Measurements from ENCODE around the gene C2CD4B. TPM values are rescaled to one million over a fixed set of nuclear protein-coding genes. Genes with fewer than 3 reads are reported as not detected.
A peak's percentile ranks its signal among the peaks of the same experiment; 100 is the strongest.

The C2CD4B gene
- total RNA-seq, 1 donor = not detected

DNA sequence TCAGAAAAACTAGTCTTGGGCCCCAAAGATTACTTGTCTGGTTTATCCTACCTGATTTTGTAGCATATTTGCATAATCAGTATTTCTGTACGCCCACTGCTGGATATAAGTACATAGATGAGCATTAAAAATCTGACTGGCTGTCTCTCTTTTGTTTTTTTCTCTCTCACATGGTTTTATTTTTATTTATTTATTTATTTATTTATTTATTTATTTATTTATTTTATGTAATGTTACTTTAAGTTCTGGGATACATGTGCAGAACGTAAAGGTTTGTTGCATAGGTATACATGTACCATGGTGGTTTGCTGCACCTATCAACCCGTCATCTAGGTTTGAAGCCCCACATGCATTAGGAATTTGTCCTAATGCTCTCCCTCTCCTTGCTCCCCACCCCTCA, 31.9 kb downstream of the C2CD4B start:
- H2AFZ ChIP-seq (ENCODE audit: low read length) = no peak overlapping the region
- no peak overlapping the region for H3K27ac ChIP-seq (ENCODE audit: low read depth, low read length)
- no peak for DNase-seq (ENCODE audit: insufficient read length, low spot score, missing footprints)
- H3K4me1 ChIP-seq (ENCODE audit: insufficient read depth, low read length) = peaks cover 17% of the 10 kb centered on the region
- no peaks in the 10 kb centered on the region for H3K36me3 ChIP-seq (ENCODE audit: insufficient read depth, low read length)
- no peaks in the 10 kb centered on the region for H4K20me1 ChIP-seq (ENCODE audit: insufficient read depth, low read length)
- no peaks in the 10 kb centered on the region for H3K27me3 ChIP-seq (ENCODE audit: insufficient read depth, low read length)
- no peaks in the 10 kb centered on the region for H3K79me2 ChIP-seq (ENCODE audit: insufficient read depth, low read length)
- no peak overlapping the region for H3K4me3 ChIP-seq (ENCODE audit: insufficient read depth, low read length)
- no peaks in the 10 kb centered on the region for H3K9me3 ChIP-seq (ENCODE audit: low read depth, low read length)
- no peak overlapping the region for H3K4me2 ChIP-seq (ENCODE audit: insufficient read depth, low read length)
- TF ChIP-seq, protein P1, sequence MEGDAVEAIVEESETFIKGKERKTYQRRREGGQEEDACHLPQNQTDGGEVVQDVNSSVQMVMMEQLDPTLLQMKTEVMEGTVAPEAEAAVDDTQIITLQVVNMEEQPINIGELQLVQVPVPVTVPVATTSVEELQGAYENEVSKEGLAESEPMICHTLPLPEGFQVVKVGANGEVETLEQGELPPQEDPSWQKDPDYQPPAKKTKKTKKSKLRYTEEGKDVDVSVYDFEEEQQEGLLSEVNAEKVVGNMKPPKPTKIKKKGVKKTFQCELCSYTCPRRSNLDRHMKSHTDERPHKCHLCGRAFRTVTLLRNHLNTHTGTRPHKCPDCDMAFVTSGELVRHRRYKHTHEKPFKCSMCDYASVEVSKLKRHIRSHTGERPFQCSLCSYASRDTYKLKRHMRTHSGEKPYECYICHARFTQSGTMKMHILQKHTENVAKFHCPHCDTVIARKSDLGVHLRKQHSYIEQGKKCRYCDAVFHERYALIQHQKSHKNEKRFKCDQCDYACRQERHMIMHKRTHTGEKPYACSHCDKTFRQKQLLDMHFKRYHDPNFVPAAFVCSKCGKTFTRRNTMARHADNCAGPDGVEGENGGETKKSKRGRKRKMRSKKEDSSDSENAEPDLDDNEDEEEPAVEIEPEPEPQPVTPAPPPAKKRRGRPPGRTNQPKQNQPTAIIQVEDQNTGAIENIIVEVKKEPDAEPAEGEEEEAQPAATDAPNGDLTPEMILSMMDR (IDR thresholded peaks at IDR 0.05; ENCODE audit: extremely low read depth, low read depth, low read length) = no peak

DNA sequence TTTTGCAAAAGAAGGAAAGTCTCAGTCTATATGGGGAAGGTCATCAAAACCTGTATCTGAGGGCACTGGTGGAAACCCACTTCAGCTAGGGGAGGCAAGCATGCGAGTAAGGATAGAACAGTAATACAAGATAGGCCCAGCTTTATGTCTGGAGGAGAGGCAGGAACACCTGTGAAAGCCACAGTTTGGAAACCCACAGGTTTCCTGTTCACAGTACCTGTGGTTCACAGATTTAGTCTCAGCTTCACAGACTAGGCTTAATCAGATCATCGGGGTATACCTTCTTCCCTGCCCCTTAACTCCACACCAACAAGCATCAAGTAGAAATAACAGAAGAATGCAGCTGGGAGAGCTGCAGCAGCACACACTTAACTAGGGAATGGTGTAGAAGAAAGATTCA, 36.2 kb downstream of the C2CD4B start:
- no peaks in the 10 kb centered on the region for H4K20me1 ChIP-seq (ENCODE audit: insufficient read depth, low read length)
- H3K27ac ChIP-seq (ENCODE audit: low read depth, low read length) = no peak overlapping the region
- H2AFZ ChIP-seq (ENCODE audit: low read length) = no peak overlapping the region
- DNase-seq (ENCODE audit: insufficient read length, low spot score, missing footprints) = no peak
- no peak overlapping the region for H3K4me3 ChIP-seq (ENCODE audit: insufficient read depth, low read length)
- H3K79me2 ChIP-seq (ENCODE audit: insufficient read depth, low read length) = no peaks in the 10 kb centered on the region
- H3K27me3 ChIP-seq (ENCODE audit: insufficient read depth, low read length) = peaks cover 3% of the 10 kb centered on the region
- H3K9me3 ChIP-seq (ENCODE audit: low read depth, low read length) = no peaks in the 10 kb centered on the region
- no peaks in the 10 kb centered on the region for H3K36me3 ChIP-seq (ENCODE audit: insufficient read depth, low read length)
- TF ChIP-seq, protein P1 (IDR thresholded peaks at IDR 0.05; ENCODE audit: extremely low read depth, low read depth, low read length) = no peak
- peaks cover 3% of the 10 kb centered on the region for H3K4me1 ChIP-seq (ENCODE audit: insufficient read depth, low read length)
- H3K4me2 ChIP-seq (ENCODE audit: insufficient read depth, low read length) = no peak overlapping the region

DNA sequence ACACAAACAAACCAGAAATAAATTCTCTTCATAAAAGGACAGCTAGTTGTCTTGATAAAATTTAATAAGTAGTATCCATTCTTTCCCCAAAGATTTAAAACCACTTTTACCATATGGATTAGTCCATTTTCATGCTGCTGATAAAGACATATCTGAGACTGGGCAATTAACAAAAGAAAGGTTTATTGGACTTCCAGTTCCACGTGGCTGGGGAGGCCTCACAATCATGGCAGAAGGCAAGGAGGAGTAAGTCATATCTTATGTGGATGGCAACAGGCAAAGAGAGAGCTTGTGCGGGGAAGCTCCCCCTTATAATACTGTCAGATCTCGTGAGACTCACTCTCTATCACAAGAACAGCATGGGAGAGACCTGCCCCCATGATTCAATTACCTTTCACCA, 38.7 kb downstream of the C2CD4B start:
- no peaks in the 10 kb centered on the region for H3K79me2 ChIP-seq (ENCODE audit: insufficient read depth, low read length)
- no peaks in the 10 kb centered on the region for H3K9me3 ChIP-seq (ENCODE audit: low read depth, low read length)
- DNase-seq (ENCODE audit: insufficient read length, low spot score, missing footprints) = no peak

DNA sequence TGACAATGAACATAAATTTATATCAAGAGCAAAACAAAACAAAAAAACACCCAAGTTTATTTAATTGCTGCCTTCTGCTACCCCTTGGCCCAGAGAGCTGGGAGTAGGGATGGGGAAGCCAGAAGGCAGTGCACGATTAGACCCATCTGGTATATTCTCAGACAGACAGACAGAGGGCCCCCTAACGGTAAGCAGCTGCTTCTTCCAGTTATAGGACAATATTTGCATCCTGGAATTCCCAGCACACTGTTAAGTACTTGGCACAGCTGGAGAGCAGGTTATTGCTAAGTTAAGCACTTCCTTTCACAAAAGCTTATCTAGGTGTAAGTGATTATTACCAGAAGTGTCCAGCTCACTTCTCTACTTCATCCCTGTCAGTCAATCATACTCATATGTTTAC, 39.3 kb downstream of the C2CD4B start:
- H3K79me2 ChIP-seq (ENCODE audit: insufficient read depth, low read length) = no peaks in the 10 kb centered on the region
- H4K20me1 ChIP-seq (ENCODE audit: insufficient read depth, low read length) = no peaks in the 10 kb centered on the region
- no peak overlapping the region for H3K27ac ChIP-seq (ENCODE audit: low read depth, low read length)
- no peak overlapping the region for H3K4me2 ChIP-seq (ENCODE audit: insufficient read depth, low read length)
- H3K36me3 ChIP-seq (ENCODE audit: insufficient read depth, low read length) = no peaks in the 10 kb centered on the region
- no peak overlapping the region for H2AFZ ChIP-seq (ENCODE audit: low read length)
- peaks cover 3% of the 10 kb centered on the region for H3K4me1 ChIP-seq (ENCODE audit: insufficient read depth, low read length)
- TF ChIP-seq, protein P1 (IDR thresholded peaks at IDR 0.05; ENCODE audit: extremely low read depth, low read depth, low read length) = peak; percentile 67
- H3K9me3 ChIP-seq (ENCODE audit: low read depth, low read length) = no peaks in the 10 kb centered on the region
- H3K27me3 ChIP-seq (ENCODE audit: insufficient read depth, low read length) = peaks cover 3% of the 10 kb centered on the region
- H3K4me3 ChIP-seq (ENCODE audit: insufficient read depth, low read length) = no peak overlapping the region
- DNase-seq (ENCODE audit: insufficient read length, low spot score, missing footprints) = no peak

More for the DNA sequence above, 38.7 kb downstream of the C2CD4B start:
- Histone ChIP-seq H4K20me1 (ENCODE audit: insufficient read depth, low read length) (no peaks in the 10 kb centered on the region), H3K4me1 (ENCODE audit: insufficient read depth, low read length) (peaks cover 3% of the 10 kb centered on the region), H3K27me3 (ENCODE audit: insufficient read depth, low read length) (peaks cover 3% of the 10 kb centered on the region), H3K36me3 (ENCODE audit: insufficient read depth, low read length) (no peaks in the 10 kb centered on the region), H3K4me2 (ENCODE audit: insufficient read depth, low read length) (no peak overlapping the region), H3K4me3 (ENCODE audit: insufficient read depth, low read length) (no peak overlapping the region), H3K27ac (ENCODE audit: low read depth, low read length) (no peak overlapping the region), H2AFZ (ENCODE audit: low read length) (no peak overlapping the region)
- TF ChIP-seq, protein P1 (IDR thresholded peaks at IDR 0.05; ENCODE audit: extremely low read depth, low read depth, low read length) = no peak

All from osteoblast (primary cell).